ENCODE measurements around the gene BAG5. TPM values are rescaled to one million over a fixed set of nuclear protein-coding genes. Genes with fewer than 3 reads are reported as not detected.

Gene BAG5
- total and polyA plus RNA-seq, 2 donors (not counting 1 experiment from before 2014, with no cell fraction given), result 7.4 to 31.6 TPM

GRCh38 chr14:103522649-103523574 is 39.5 kb downstream of the BAG5 start, which contains the start of gene CKB:
Gene CKB, minus strand, starts transcription at chr14:103522830. Its CDS starts 337 bp downstream, at chr14:103522493.
- H3K4me2 ChIP-seq (replicated peaks; ENCODE audit: low read depth, low read length, poor library complexity, severe bottlenecking), result peak within 1 kb of the TSS; percentile 98
- H3K9me3 ChIP-seq (ENCODE audit: control extremely low read depth in 1 of 3, control insufficient read depth in 2 of 3, insufficient read depth in 1 of 3, low read length in 2 of 3), result peaks cover 0 to 14% (median 0%) of the 10 kb centered on the region in 3 donors
- intact Hi-C loops (cut with micrococcal nuclease), result no loop called here
- ChIA-PET POLR2A (interaction anchor here (0.7 kb wide), 1 partner anchor 1206 kb away, joined by 3 read pairs; no protein-coding TSS in a partner anchor), CTCF (interaction anchor here (0.7 to 1.9 kb wide), 2 partner anchors 41 to 157 kb away, joined by 4 to 5 read pairs; no protein-coding TSS in a partner anchor)
- peak within 1 kb of the TSS; percentile 82 for H3K4me3 Mint-ChIP-seq
- H2AFZ ChIP-seq (ENCODE audit: insufficient read depth, low read depth, low read length, poor library complexity, severe bottlenecking), result peak within 1 kb of the TSS; percentile 67
- 8% methylated on average over 106 of the region's 107 CpGs for WGBS (ENCODE audit: insufficient coverage)
- peaks cover 11% of the 10 kb centered on the region for H4K20me1 ChIP-seq (ENCODE audit: control insufficient read depth, insufficient read depth, low read length, poor library complexity, severe bottlenecking)
- H3K27me3 ChIP-seq (replicated peaks in 1 of 4; ENCODE audit: control extremely low read depth in 1 of 4, control insufficient read depth in 3 of 4, insufficient read depth in 4 of 4, low read length in 3 of 4), result peaks cover 0 to 32% (median 11%) of the 10 kb centered on the region in 4 experiments
- DNase-seq (peak; percentile 54), ATAC-seq (ENCODE audit: low read depth) (no peak)
- no peaks in the 10 kb centered on the region for H3K36me3 ChIP-seq (replicated peaks in 1 of 2; ENCODE audit: control extremely low read depth in 1 of 2, control insufficient read depth in 1 of 2, extremely low read depth in 1 of 2, insufficient read depth in 2 of 2, low read length in 1 of 2)
- no peaks in the 10 kb centered on the region for H3K9me3 Mint-ChIP-seq (ENCODE audit: insufficient read depth)
- H3K27me3 Mint-ChIP-seq, result peaks cover 3% of the 10 kb centered on the region
- H3K4me3 ChIP-seq (ENCODE audit: control extremely low read depth in 1 of 5, extremely low read depth in 1 of 5, insufficient read depth in 1 of 5, low read depth in 2 of 5, low read length in 4 of 5), result peak within 1 kb of the TSS; percentile 26 to 75 (median 52)
- TF ChIP-seq, protein P1, sequence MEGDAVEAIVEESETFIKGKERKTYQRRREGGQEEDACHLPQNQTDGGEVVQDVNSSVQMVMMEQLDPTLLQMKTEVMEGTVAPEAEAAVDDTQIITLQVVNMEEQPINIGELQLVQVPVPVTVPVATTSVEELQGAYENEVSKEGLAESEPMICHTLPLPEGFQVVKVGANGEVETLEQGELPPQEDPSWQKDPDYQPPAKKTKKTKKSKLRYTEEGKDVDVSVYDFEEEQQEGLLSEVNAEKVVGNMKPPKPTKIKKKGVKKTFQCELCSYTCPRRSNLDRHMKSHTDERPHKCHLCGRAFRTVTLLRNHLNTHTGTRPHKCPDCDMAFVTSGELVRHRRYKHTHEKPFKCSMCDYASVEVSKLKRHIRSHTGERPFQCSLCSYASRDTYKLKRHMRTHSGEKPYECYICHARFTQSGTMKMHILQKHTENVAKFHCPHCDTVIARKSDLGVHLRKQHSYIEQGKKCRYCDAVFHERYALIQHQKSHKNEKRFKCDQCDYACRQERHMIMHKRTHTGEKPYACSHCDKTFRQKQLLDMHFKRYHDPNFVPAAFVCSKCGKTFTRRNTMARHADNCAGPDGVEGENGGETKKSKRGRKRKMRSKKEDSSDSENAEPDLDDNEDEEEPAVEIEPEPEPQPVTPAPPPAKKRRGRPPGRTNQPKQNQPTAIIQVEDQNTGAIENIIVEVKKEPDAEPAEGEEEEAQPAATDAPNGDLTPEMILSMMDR (IDR thresholded peaks at IDR 0.05), result no peak
- peak; percentile 87 for TF ChIP-seq EZH2 (IDR thresholded peaks at IDR 0.05; ENCODE audit: borderline replicate concordance, insufficient read depth, low read depth, low read length, poor library complexity, severe bottlenecking)
- H3K4me1 ChIP-seq (ENCODE audit: control insufficient read depth in 2 of 2, insufficient read depth in 2 of 2, low read length in 2 of 2), result peaks cover 36 to 49% of the 10 kb centered on the region in 2 donors
- peak within 1 kb of the TSS; percentile 66 for H3K9ac ChIP-seq (ENCODE audit: low read length)
- H3K27ac Mint-ChIP-seq, result no peak within 1 kb of the TSS
- no peak within 1 kb of the TSS for H3K27ac ChIP-seq (ENCODE audit: low read length in 2 of 2)
- no peaks in the 10 kb centered on the region for H3K79me2 ChIP-seq (ENCODE audit: control insufficient read depth, insufficient read depth, low read length)
- H3K4me1 Mint-ChIP-seq, result peaks cover 34% of the 10 kb centered on the region

Data from B cell (primary cell).